Loucy (cell line): ENCODE measurements around the gene PLXNB2.

ENCODE experiments used
- H2AFZ ChIP-seq: fragments of 200-600 bp; sonication (generic); 2 replicates; pipeline ENCODE4 v1.6.0; 2016; ENCODE audit warnings: antibody characterized with exemption, mild to moderate bottlenecking, low read length, moderate library complexity
- H3F3A ChIP-seq: fragments of 200-600 bp; 2 replicates; pipeline ENCODE4 v1.6.0; 2016; ENCODE audit warnings: antibody characterized with exemption, low read depth, mild to moderate bottlenecking
- H3K27me3 ChIP-seq: fragments of 200-600 bp; sonication (generic); 2 replicates; pipeline ENCODE4 v1.6.1; 2014; ENCODE audit warnings: low read length, mild to moderate bottlenecking; ENCODE audit not compliant: insufficient read depth, poor library complexity, severe bottlenecking
- H3K36me3 ChIP-seq: fragments of 200-600 bp; sonication (generic); 2 replicates; pipeline ENCODE4 v1.6.1; 2016; ENCODE audit warnings: low read length; ENCODE audit not compliant: insufficient read depth
- H3K4me1 ChIP-seq: fragments of 200-600 bp; sonication (generic); 2 replicates; pipeline ENCODE4 v1.5.1; 2014; ENCODE audit warnings: low read length, mild to moderate bottlenecking; ENCODE audit not compliant: insufficient read depth, poor library complexity, severe bottlenecking
- H3K4me2 ChIP-seq: fragments of 200-600 bp; sonication (generic); 2 replicates; pipeline ENCODE4 v1.6.0; 2014; ENCODE audit warnings: antibody characterized with exemption, low read length, low read depth, mild to moderate bottlenecking; ENCODE audit not compliant: poor library complexity, severe bottlenecking
- H3K4me3 ChIP-seq: fragments of 200-600 bp; sonication (generic); 2 replicates; pipeline ENCODE4 v1.5.1; 2014; ENCODE audit warnings: low read length, mild to moderate bottlenecking, mixed read lengths; ENCODE audit not compliant: poor library complexity, severe bottlenecking
- H3K79me2 ChIP-seq: fragments of 200-600 bp; sonication (generic); 2 replicates; pipeline ENCODE4 v1.6.1; 2014; ENCODE audit warnings: low read length; ENCODE audit not compliant: insufficient read depth
- H3K9ac ChIP-seq: fragments of 200-600 bp; sonication (generic); 2 replicates; pipeline ENCODE4 v1.6.0; 2014; ENCODE audit warnings: mild to moderate bottlenecking, low read depth, low read length, moderate library complexity; ENCODE audit not compliant: poor library complexity, severe bottlenecking
- H3K9me2 ChIP-seq: fragments of 200-600 bp; sonication (generic); replicated peaks from 2 replicates; pipeline ENCODE4 v1.6.1; 2016; ENCODE audit warnings: low read depth, low read length, mixed read lengths
- H3K9me3 ChIP-seq: fragments of 200-600 bp; sonication (generic); 2 replicates; pipeline ENCODE4 v1.6.1; 2014; ENCODE audit warnings: mild to moderate bottlenecking, antibody characterized with exemption, low read length, low read depth; ENCODE audit not compliant: insufficient read depth
- H4K20me1 ChIP-seq: fragments of 200-600 bp; sonication (generic); 2 replicates; pipeline ENCODE4 v1.6.0; 2014; ENCODE audit warnings: antibody characterized with exemption, low read length, mild to moderate bottlenecking; ENCODE audit not compliant: insufficient read depth, poor library complexity, severe bottlenecking
- CTCF ChIP-seq: fragments of 200-600 bp; sonication (generic); conservative IDR thresholded peaks from 2 replicates; pipeline ENCODE4 v1.5.1; 2014; ENCODE audit warnings: mild to moderate bottlenecking, antibody characterized with exemption, low read length
- EZH2phosphoT487 ChIP-seq: fragments of 200-600 bp; IDR thresholded peaks from 2 replicates; pipeline ENCODE4 v1.6.1; 2018; ENCODE audit warnings: antibody characterized with exemption, mild to moderate bottlenecking, moderate library complexity, borderline replicate concordance

PLXNB2 gene

DNA sequence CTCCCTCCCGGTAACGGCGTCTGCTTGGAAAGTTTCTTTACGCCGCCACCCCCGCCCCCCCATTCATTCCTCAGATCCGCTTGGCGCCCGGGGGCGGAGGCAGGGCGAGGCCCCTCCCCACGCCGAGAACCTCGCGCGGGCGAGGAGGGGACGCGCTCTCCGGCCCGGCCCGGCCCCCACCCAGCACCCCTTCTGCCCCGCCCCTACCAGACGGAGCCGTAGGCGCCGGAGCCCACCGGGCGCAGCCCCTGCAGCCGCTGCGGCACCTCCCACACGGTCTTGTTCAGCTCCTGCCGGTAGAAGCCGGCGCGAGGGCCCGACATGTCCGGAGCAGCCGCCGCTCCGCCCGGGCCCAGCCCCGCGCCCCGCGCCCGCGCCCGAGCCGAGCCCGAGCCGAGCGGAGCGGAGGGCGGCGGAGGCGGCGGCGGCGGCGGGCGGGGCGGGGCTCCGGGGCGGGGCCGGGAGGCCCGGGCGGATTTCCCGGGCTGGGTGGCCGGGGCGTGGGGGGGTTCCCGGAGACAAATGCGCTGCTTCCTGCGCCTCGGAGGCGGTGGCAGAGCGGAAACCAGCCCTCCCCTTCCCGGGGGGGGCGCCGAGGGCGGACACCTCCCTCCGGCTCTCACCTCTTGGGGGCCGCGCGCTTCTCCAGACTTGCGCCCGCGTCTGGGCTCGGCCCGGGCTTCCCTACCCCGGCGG is 37.3 kb downstream of the PLXNB2 start, which contains the start of gene MAPK11:
TSS of gene MAPK11 (minus strand) at position 411 of the 696 bp plus-strand sequence. CDS start at position 323, 88 bp downstream.
- H2AFZ ChIP-seq = no peak within 1 kb of the TSS

DNA sequence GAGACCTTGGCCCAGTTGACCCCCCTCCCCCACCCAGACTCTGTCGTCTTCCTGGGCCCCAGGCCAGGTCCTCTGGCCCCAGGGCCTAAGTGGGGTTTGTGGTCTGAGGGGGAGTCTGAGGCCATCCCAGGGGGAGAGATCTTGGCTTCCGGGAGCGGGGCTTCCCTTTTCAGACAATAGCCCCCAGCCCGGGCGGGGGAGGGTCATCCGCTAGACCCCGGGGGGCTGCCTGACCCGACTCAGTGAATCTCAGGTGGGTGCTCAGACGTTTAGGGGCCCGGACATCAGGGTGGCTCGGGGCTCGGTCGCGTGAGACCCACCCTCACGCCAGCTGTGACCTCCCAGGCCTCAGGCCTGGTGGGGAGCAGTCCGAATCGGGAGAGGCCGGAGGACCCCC is 37.9 kb downstream of the PLXNB2 start:
- no peak for TF ChIP-seq CTCF
- no peak for TF ChIP-seq EZH2phosphoT487
- no peaks in the 10 kb centered on the region for H3F3A ChIP-seq
- H3K4me1 ChIP-seq = peaks cover 8% of the 10 kb centered on the region
- H3K36me3 ChIP-seq = no peaks in the 10 kb centered on the region
- H4K20me1 ChIP-seq = no peaks in the 10 kb centered on the region
- no peak overlapping the region for H3K9ac ChIP-seq
- no peaks in the 10 kb centered on the region for H3K27me3 ChIP-seq
- no peaks in the 10 kb centered on the region for H3K9me2 ChIP-seq
- H3K9me3 ChIP-seq = no peaks in the 10 kb centered on the region; the same call in 1 of the 2 replicates
- H3K4me3 ChIP-seq = peak overlapping the region; percentile 48
- no peak overlapping the region for H2AFZ ChIP-seq
- no peaks in the 10 kb centered on the region for H3K79me2 ChIP-seq
- H3K4me2 ChIP-seq = peak overlapping the region; percentile 42

More for the DNA sequence above, 37.3 kb downstream of the PLXNB2 start, which contains the start of gene MAPK11:
- H3K9me2 ChIP-seq = no peaks in the 10 kb centered on the region
- peak within 1 kb of the TSS; percentile 59 for H3K4me3 ChIP-seq
- H3K4me1 ChIP-seq = peaks cover 8% of the 10 kb centered on the region
- no peaks in the 10 kb centered on the region for H3K79me2 ChIP-seq
- H3F3A ChIP-seq = no peaks in the 10 kb centered on the region
- H3K9ac ChIP-seq = no peak within 1 kb of the TSS
- TF ChIP-seq EZH2phosphoT487 = no peak
- TF ChIP-seq CTCF = no peak
- H4K20me1 ChIP-seq = no peaks in the 10 kb centered on the region
- H3K4me2 ChIP-seq = peak within 1 kb of the TSS; percentile 64
- no peaks in the 10 kb centered on the region; the same call in 1 of the 2 replicates for H3K9me3 ChIP-seq
- H3K27me3 ChIP-seq = no peaks in the 10 kb centered on the region
- no peaks in the 10 kb centered on the region for H3K36me3 ChIP-seq

DNA sequence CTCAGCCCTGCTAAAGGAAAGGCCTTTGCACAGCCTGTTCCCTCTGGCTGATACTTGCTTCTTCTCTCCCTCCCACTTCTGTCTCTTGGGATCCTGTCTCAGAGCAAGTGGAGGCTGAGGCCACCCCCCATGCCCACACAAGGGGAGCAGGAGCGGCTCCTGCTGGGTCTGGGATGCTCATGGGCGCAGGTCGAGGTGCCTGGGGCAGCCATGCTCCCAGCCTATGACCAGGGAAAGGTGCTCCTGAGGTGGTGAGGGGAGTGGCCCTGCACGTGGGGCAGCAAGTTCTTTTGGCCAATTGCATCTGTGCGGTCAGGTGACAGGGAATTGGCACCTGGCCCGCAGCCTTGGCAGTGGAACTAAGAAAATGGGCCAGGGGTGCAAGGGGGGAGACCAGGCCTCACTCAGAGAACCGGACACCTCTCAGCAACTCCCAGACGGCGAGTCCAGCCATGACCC is 38.8 kb downstream of the PLXNB2 start:
- no peaks in the 10 kb centered on the region for H3F3A ChIP-seq
- no peak overlapping the region for H3K4me2 ChIP-seq

More for the DNA sequence above, 38.8 kb downstream of the PLXNB2 start:
- Histone ChIP-seq H4K20me1 (no peaks in the 10 kb centered on the region), H3K36me3 (no peaks in the 10 kb centered on the region), H3K4me3 (no peak overlapping the region), H3K79me2 (no peaks in the 10 kb centered on the region), H3K27me3 (no peaks in the 10 kb centered on the region), H3K9me3 (no peaks in the 10 kb centered on the region; the same call in 1 of the 2 replicates), H3K9me2 (no peaks in the 10 kb centered on the region), H2AFZ (no peak overlapping the region), H3K9ac (no peak overlapping the region), H3K4me1 (peaks cover 8% of the 10 kb centered on the region)
- TF ChIP-seq EZH2phosphoT487 = no peak
